Stimulated activated CD8-positive, alpha-beta memory T cell treated with anti-CD3 and anti-CD28 coated beads, Interleukin-7, amount 100 ng/mL, for 1 hour (primary cell): ENCODE data around the gene KCNE1.
"Not testable (repeated sequence)": the region's sequence is repeated elsewhere in the genome, so short reads cannot be mapped to it uniquely, and the experiment has no call there.

Source experiments
- DNase-seq, 2 donors: peaks; one replicate each; pipeline ENCODE4 v3.0.0-alpha.2; 2020; ENCODE audit warnings: low read depth in 2 of 2

Gene KCNE1

GRCh38 chr21:34511787-34512455 is at the start of gene KCNE1:
KCNE1 (minus strand) TSS chr21:34512210; CDS start chr21:34449634, 62,576 bp downstream.
- no peak for DNase-seq

- no peak for DNase-seq
Observed at GRCh38 chr21:34561806-34562205, 49.8 kb upstream of the KCNE1 start.

- no peak for DNase-seq
Observed at GRCh38 chr21:34560609-34561008, 48.6 kb upstream of the KCNE1 start.

- DNase-seq, result no peak
Observed at GRCh38 chr21:34560021-34560420, 48.0 kb upstream of the KCNE1 start.

- no peak for DNase-seq
Observed at GRCh38 chr21:34559089-34559631, 47.1 kb upstream of the KCNE1 start.

GRCh38 chr21:34558166-34558565 is 46.2 kb upstream of the KCNE1 start:
- no peak for DNase-seq

- no peak for DNase-seq
Observed at GRCh38 chr21:34557261-34557660, 45.3 kb upstream of the KCNE1 start.

- not testable (repeated sequence) for DNase-seq
Observed at GRCh38 chr21:34554670-34555069, 42.7 kb upstream of the KCNE1 start.

GRCh38 chr21:34554227-34554626 is 42.2 kb upstream of the KCNE1 start:
- DNase-seq, result no peak

- no peak for DNase-seq
Observed at GRCh38 chr21:34553151-34553952, 41.3 kb upstream of the KCNE1 start.

GRCh38 chr21:34552360-34553098 is 40.5 kb upstream of the KCNE1 start:
- DNase-seq, result no peak

GRCh38 chr21:34550182-34550799 is 38.3 kb upstream of the KCNE1 start:
- no peak for DNase-seq

GRCh38 chr21:34548781-34549376 is 36.9 kb upstream of the KCNE1 start:
- DNase-seq, result no peak

- DNase-seq, result no peak
Observed at GRCh38 chr21:34546542-34546941, 34.5 kb upstream of the KCNE1 start.

- DNase-seq, result no peak
Observed at GRCh38 chr21:34545079-34545884, 33.3 kb upstream of the KCNE1 start.

GRCh38 chr21:34544032-34544496 is 32.1 kb upstream of the KCNE1 start:
- no peak for DNase-seq

- DNase-seq, result no peak
Observed at GRCh38 chr21:34543017-34543416, 31.0 kb upstream of the KCNE1 start.

- DNase-seq, result no peak
Observed at GRCh38 chr21:34540206-34540605, 28.2 kb upstream of the KCNE1 start.

- no peak for DNase-seq
Observed at GRCh38 chr21:34537838-34538237, 25.8 kb upstream of the KCNE1 start.

GRCh38 chr21:34536820-34537219 is 24.8 kb upstream of the KCNE1 start:
- no peak for DNase-seq
